Right atrium auricular region (tissue), 2 donors: ENCODE results near the gene ATG10. TPM values are rescaled to one million over a fixed set of nuclear protein-coding genes. Genes with fewer than 3 reads are reported as not detected.

Experiments
- DNase-seq: peaks from one replicate; pipeline ENCODE4 v3.0.0-alpha.2; 2019; ENCODE audit warnings: low spot score
- H3K27ac ChIP-seq, 2 donors: fragments of 200-600 bp; sonication (generic); 1 replicate in 1 of 2; 2 replicates in 1 of 2; pipeline ENCODE4 v1.5.1; 2016 to 2019
- H3K27me3 ChIP-seq, 2 donors: fragments of 200-600 bp; sonication (generic); one replicate each; pipeline versions ENCODE4 v1.5.1 to v1.6.0; 2017 to 2019
- H3K36me3 ChIP-seq: fragments of 200-600 bp; sonication (generic); one replicate; pipeline ENCODE4 v1.5.1; 2016
- H3K4me1 ChIP-seq, 2 donors: fragments of 200-600 bp; sonication (generic); one replicate each; pipeline versions ENCODE4 v1.5.1 to v1.6.0; 2017 to 2019
- H3K4me3 ChIP-seq, 2 donors: fragments of 200-600 bp; sonication (generic); 1 replicate in 1 of 2; 2 replicates in 1 of 2; pipeline ENCODE4 v1.5.1; 2017 to 2019; ENCODE audit warnings: mild to moderate bottlenecking in 1 of 2, moderate library complexity in 1 of 2
- H3K9me3 ChIP-seq, 2 donors: fragments of 200-600 bp; sonication (generic); one replicate each; pipeline ENCODE4 v1.5.1; 2019
- total RNA-seq, 2 donors: library from RNA; depleted of rRNA; stranded (reverse); fragments of >200 nt; gene quantifications; one replicate each; pipeline ENCODE4 v1.1.0, GENCODE V29; 2016
- TF ChIP-seq, protein P1 (sequence below), 2 donors: fragments of 200-600 bp; sonication (generic); IDR thresholded peaks; one replicate each; pipeline ENCODE4 v1.5.1; 2019; ENCODE audit warnings: antibody characterized with exemption in 2 of 2

ATG10 gene
- total RNA-seq, 2 donors from 2014 or later: 4.2 to 5.6 TPM

DNA sequence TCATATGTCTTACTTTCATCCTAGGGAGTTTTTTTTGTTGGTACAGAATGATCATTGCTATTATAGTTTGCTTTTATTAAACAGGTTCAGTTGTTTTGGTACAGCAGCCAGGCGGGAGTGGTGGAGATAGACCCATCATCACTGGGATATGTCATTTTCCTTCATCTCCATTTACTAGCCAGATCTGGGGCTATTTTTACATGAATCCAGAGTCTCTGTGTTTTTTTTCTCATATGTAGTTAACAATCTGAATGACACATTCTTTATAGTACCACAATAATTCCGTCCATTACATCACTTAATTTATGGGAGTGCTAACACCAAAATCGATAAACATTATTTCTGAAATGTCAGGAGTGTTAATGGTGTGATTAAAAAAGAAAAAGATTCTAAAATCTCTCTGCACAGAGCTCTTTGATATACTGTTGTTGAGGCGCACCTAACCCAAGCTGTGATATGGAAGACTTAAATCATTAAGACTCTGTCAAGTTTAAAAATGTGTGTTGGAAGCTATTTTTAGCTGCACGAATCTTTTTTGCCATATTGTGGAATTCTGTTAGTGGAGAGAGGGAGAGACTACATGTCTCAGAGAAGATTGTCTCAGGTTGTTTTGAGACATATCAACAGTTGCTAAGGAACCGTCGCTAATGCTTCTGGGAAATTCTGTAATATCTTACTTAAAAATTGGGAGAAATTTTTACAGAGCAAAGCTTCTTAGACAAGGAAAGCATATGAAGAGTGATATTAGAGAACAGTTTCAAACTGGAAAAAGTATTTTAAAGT, 246.7 kb downstream of the ATG10 start:
- Histone ChIP-seq H3K36me3 (no peaks in the 10 kb centered on the region), H3K4me1 (no peaks in the 10 kb centered on the region), H3K27me3 (no peaks in the 10 kb centered on the region), H3K9me3 (no peaks in the 10 kb centered on the region), H3K4me3 (no peak overlapping the region), H3K27ac (no peak overlapping the region)
- no peak for DNase-seq
- TF ChIP-seq, protein P1, sequence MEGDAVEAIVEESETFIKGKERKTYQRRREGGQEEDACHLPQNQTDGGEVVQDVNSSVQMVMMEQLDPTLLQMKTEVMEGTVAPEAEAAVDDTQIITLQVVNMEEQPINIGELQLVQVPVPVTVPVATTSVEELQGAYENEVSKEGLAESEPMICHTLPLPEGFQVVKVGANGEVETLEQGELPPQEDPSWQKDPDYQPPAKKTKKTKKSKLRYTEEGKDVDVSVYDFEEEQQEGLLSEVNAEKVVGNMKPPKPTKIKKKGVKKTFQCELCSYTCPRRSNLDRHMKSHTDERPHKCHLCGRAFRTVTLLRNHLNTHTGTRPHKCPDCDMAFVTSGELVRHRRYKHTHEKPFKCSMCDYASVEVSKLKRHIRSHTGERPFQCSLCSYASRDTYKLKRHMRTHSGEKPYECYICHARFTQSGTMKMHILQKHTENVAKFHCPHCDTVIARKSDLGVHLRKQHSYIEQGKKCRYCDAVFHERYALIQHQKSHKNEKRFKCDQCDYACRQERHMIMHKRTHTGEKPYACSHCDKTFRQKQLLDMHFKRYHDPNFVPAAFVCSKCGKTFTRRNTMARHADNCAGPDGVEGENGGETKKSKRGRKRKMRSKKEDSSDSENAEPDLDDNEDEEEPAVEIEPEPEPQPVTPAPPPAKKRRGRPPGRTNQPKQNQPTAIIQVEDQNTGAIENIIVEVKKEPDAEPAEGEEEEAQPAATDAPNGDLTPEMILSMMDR (IDR thresholded peaks at IDR 0.05): no peak

DNA sequence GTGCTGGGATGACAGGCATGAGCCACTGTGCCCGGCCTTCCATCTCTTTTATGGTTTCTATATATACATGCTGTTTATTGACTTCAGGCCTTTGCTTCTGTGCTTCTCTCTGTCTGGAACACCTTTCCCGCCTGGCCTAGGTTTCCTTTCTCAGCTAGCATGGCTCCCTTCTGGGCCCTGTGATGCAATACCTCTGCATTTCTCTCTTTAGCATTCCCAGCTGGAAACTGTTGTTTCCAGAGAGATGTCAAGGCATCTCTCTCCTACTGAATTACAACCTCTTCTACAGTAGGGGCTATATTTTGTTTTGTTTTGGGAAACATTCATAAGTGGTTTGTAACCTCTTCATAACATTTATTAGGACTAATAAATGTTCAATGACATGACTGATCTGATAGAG, 249.2 kb downstream of the ATG10 start:
- H3K4me3 ChIP-seq: no peak overlapping the region
- H3K27me3 ChIP-seq: no peaks in the 10 kb centered on the region
- H3K9me3 ChIP-seq: no peaks in the 10 kb centered on the region
- H3K36me3 ChIP-seq: no peaks in the 10 kb centered on the region
- peaks cover 0 to 3% of the 10 kb centered on the region in 2 donors for H3K4me1 ChIP-seq
- H3K27ac ChIP-seq: no peak overlapping the region
- no peak for DNase-seq
- TF ChIP-seq, protein P1 (IDR thresholded peaks at IDR 0.05): no peak

DNA sequence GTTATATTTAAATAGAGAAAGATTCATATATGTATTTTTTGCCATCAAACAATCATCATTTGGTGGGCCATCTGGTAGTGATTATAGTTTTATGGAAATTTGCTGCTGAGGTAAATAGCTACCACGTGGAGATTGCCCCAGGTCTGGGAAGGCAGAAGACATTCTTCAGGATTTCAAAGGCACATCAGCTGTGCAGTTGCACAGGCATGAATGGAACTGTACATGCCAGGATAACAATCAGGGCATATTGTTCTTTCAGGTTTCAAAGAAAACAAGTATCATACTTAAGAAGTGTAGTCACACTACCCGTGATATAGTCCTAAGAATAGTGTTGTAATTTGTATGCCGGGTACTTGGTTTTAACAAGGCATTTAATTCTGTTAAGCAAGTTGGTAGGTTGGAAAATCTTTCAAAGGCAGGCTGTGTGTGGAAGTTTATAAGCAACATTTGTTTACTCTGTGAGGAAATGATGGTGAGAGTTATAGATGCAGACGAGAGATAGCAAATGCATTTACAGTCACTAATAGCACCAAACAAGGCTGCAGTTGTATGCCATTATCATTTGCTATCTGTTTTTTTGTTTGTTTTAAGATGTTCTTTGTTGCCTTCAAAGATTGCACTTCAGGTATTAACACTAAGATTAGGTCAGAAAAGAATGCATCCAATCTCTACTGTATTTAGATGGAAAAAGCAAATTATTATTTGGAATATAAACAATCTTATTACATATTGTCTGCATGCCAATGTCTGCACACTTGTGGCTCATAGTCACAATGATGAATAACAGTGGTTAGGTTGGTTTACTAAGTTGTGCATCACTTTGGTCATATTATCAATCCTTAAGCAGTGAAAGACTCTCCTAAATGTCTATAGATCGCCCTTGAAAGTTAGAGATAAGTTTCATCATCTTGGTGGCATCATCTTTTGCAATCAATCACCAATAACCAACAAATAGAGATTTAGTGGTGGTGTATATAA, 251.1 kb downstream of the ATG10 start:
- no peak for DNase-seq
- TF ChIP-seq, protein P1 (IDR thresholded peaks at IDR 0.05): no peak
- Histone ChIP-seq H3K27ac (no peak overlapping the region), H3K27me3 (no peaks in the 10 kb centered on the region), H3K4me3 (no peak overlapping the region), H3K36me3 (no peaks in the 10 kb centered on the region), H3K4me1 (peaks cover 0 to 3% of the 10 kb centered on the region in 2 donors), H3K9me3 (no peaks in the 10 kb centered on the region)

- Histone ChIP-seq H3K27ac (no peak overlapping the region), H3K27me3 (no peaks in the 10 kb centered on the region), H3K9me3 (no peaks in the 10 kb centered on the region), H3K4me1 (peaks cover 0 to 3% of the 10 kb centered on the region in 2 donors), H3K36me3 (no peaks in the 10 kb centered on the region), H3K4me3 (no peak overlapping the region)
- TF ChIP-seq, protein P1 (IDR thresholded peaks at IDR 0.05): peak; percentile 58 to 90
- DNase-seq: peak; percentile 63
Observed at GRCh38 chr5:82225525-82226172, 253.8 kb downstream of the ATG10 start.

DNA sequence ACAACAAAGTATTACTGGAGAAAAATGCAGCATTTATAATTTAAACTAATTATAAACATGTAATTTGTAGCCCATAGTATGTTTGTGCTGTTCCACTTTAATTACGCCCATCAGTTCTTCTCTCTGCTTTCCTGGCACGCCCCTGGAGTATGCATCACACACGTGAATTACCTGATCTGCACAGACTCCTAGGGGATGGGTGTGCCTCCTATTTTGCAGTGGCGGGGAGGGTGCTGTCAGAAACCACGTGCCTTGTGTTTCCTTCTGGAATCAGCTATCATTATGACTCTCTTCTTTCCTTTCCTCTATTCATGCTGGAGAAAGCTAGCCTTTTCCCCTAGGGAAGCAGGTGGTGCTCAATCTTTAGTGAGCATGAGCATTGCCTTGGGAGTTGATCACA, 263.1 kb downstream of the ATG10 start:
- Histone ChIP-seq H3K36me3 (no peaks in the 10 kb centered on the region), H3K9me3 (no peaks in the 10 kb centered on the region), H3K4me1 (peaks cover 0 to 8% of the 10 kb centered on the region in 2 donors), H3K4me3 (no peak overlapping the region), H3K27me3 (no peaks in the 10 kb centered on the region), H3K27ac (no peak overlapping the region)
- TF ChIP-seq, protein P1 (IDR thresholded peaks at IDR 0.05): no peak
- DNase-seq: no peak
